Fibroblast of mammary gland (primary cell): ENCODE data around the gene RAB3GAP2.

Source experiments
- DNase-seq: peaks from one replicate; pipeline ENCODE4 v3.0.0-alpha.2; 2010; ENCODE audit warnings: low read depth
- H3K4me3 ChIP-seq: 2 replicates; pipeline ENCODE4 v1.5.1; 2011; ENCODE audit warnings: low read depth, mild to moderate bottlenecking, low read length, moderate library complexity; ENCODE audit not compliant: control insufficient read depth
- CTCF ChIP-seq: conservative IDR thresholded peaks from 2 replicates; pipeline ENCODE4 v1.5.1; 2011; ENCODE audit warnings: low read depth, low read length, inconsistent platforms; ENCODE audit not compliant: control insufficient read depth, insufficient read depth

Gene RAB3GAP2

GRCh38 chr1:220272047-220272840 is at the start of gene RAB3GAP2:
RAB3GAP2 (minus strand) TSS chr1:220272453; CDS start chr1:220272337, 116 bp downstream.
- TF ChIP-seq CTCF: no peak
- H3K4me3 ChIP-seq: peak within 1 kb of the TSS; percentile 96

GRCh38 chr1:220321758-220322157 is 49.5 kb upstream of the RAB3GAP2 start:
- no peak for TF ChIP-seq CTCF
- no peak for DNase-seq
- H3K4me3 ChIP-seq: no peak overlapping the region

More at GRCh38 chr1:220272047-220272840, at the start of gene RAB3GAP2:
- peak; percentile 92 for DNase-seq

- H3K4me3 ChIP-seq: no peak overlapping the region
- TF ChIP-seq CTCF: no peak
- no peak for DNase-seq
Measured at GRCh38 chr1:220320709-220321108, 48.5 kb upstream of the RAB3GAP2 start.

- no peak overlapping the region for H3K4me3 ChIP-seq
- no peak for TF ChIP-seq CTCF
- DNase-seq: no peak
Measured at GRCh38 chr1:220318673-220319072, 46.4 kb upstream of the RAB3GAP2 start.

- no peak for TF ChIP-seq CTCF
- H3K4me3 ChIP-seq: no peak overlapping the region
- DNase-seq: no peak
Measured at GRCh38 chr1:220317161-220317560, 44.9 kb upstream of the RAB3GAP2 start.

- no peak for TF ChIP-seq CTCF
- no peak overlapping the region for H3K4me3 ChIP-seq
Measured at GRCh38 chr1:220316305-220316704, 44.1 kb upstream of the RAB3GAP2 start.

More at GRCh38 chr1:220316305-220316704, 44.1 kb upstream of the RAB3GAP2 start:
- no peak for DNase-seq
